Gastroesophageal sphincter (tissue), 3 donors: ENCODE data around the gene ID2.

Experiments
- POLR2A ChIP-seq, 2 donors: fragments of 450-650 bp; IDR thresholded peaks; one replicate each; pipeline ENCODE4 v1.6.1; 2017; ENCODE audit warnings: antibody characterized with exemption in 2 of 2, mild to moderate bottlenecking in 2 of 2, moderate library complexity in 1 of 2
- POLR2AphosphoS5 ChIP-seq: sonication (generic); formaldehyde crosslinking; IDR thresholded peaks from one replicate; pipeline ENCODE4 v1.6.1; 2017; ENCODE audit warnings: antibody characterized with exemption
- TF ChIP-seq, protein P1 (sequence below), 4 experiments: fragments of 200-600 bp in 2 of 4; fragments of 450-650 bp in 2 of 4; sonication (generic) in 1 of 4; IDR thresholded peaks; one replicate each; pipeline ENCODE4 v1.5.1; 2017 to 2019; ENCODE audit warnings: antibody characterized with exemption in 4 of 4, mild to moderate bottlenecking in 2 of 4, moderate library complexity in 2 of 4

DNA sequence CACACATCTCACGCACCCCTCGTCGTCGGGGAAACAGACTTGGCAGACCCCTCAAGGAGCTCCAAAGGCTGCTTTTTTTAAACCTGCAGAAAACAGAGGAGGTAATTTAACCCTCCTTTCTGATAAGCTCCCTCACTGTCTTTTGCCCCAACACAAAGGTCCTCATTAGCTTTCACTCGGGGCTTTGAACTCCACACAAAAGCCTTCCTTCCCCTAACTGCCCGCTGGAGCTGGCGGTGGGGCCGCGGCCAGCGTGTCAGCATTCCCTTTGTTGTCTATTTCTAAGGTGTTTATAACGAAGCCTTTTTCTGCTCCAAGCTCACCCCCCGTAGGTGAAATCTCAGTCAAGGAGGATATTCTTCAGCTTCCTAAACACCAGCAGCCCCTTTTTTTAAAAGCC is 43.5 kb upstream of the ID2 start:
- TF ChIP-seq, protein P1, sequence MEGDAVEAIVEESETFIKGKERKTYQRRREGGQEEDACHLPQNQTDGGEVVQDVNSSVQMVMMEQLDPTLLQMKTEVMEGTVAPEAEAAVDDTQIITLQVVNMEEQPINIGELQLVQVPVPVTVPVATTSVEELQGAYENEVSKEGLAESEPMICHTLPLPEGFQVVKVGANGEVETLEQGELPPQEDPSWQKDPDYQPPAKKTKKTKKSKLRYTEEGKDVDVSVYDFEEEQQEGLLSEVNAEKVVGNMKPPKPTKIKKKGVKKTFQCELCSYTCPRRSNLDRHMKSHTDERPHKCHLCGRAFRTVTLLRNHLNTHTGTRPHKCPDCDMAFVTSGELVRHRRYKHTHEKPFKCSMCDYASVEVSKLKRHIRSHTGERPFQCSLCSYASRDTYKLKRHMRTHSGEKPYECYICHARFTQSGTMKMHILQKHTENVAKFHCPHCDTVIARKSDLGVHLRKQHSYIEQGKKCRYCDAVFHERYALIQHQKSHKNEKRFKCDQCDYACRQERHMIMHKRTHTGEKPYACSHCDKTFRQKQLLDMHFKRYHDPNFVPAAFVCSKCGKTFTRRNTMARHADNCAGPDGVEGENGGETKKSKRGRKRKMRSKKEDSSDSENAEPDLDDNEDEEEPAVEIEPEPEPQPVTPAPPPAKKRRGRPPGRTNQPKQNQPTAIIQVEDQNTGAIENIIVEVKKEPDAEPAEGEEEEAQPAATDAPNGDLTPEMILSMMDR (IDR thresholded peaks at IDR 0.05): no peak
- TF ChIP-seq POLR2A (IDR thresholded peaks at IDR 0.05) (no peak), POLR2AphosphoS5 (no peak)
